Lower leg skin (tissue), 3 donors: ENCODE data around the gene COL13A1.

Source experiments
- CTCF ChIP-seq, 3 donors: fragments of 450-650 bp; IDR thresholded peaks; one replicate each; pipeline ENCODE4 v1.5.1; 2016; ENCODE audit warnings: antibody characterized with exemption in 3 of 3, mild to moderate bottlenecking in 3 of 3, moderate library complexity in 2 of 3
- POLR2A ChIP-seq, 2 donors: fragments of 450-650 bp; IDR thresholded peaks; one replicate each; pipeline ENCODE4 v1.6.1; 2016 to 2017; ENCODE audit warnings: antibody characterized with exemption in 2 of 2, mild to moderate bottlenecking in 1 of 2, moderate library complexity in 1 of 2

DNA sequence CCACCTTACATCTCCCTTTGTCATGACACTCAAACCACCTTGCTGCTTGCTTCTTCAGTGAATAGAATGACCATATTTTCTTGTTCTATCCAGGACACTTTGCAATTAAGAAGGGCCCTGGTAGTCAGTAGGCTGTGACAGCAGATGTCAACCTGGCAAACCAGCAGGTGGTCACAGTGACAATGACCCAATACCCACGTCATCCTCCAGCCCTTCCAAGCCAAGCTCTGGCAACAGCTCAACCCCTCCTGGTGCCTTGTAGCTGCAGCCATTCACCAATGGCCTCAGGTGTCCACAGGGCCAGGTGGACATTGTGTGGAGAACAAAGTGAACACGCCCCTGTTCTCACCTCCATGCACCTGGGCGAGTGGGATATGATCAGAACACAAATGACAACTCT is 163.4 kb downstream of the COL13A1 start:
- TF ChIP-seq CTCF (IDR thresholded peaks at IDR 0.05) (no peak), POLR2A (IDR thresholded peaks at IDR 0.05) (no peak)
